Upper lobe of left lung (tissue), 4 donors: ENCODE results near the gene TTC22.

Experiments
- CTCF ChIP-seq, 6 experiments: fragments of 450-650 bp in 4 of 6; fragments of 200-600 bp in 2 of 6; sonication (generic) in 2 of 6; IDR thresholded peaks; one replicate each; pipeline ENCODE4 v1.5.1; 2016 to 2019; ENCODE audit warnings: antibody characterized with exemption in 6 of 6
- EP300 ChIP-seq, 4 donors: sonication (generic); formaldehyde crosslinking; IDR thresholded peaks; one replicate each; pipeline ENCODE4 v1.5.1; 2017; ENCODE audit warnings: antibody characterized with exemption in 4 of 4, control low read depth in 2 of 4
- POLR2AphosphoS5 ChIP-seq, 2 donors: sonication (generic); formaldehyde crosslinking; IDR thresholded peaks; one replicate each; pipeline ENCODE4 v1.5.1; 2017; ENCODE audit warnings: antibody characterized with exemption in 2 of 2

- TF ChIP-seq EP300 (IDR thresholded peaks at IDR 0.05) = no peak
- TF ChIP-seq CTCF (IDR thresholded peaks at IDR 0.05) = no peak
- no peak for TF ChIP-seq POLR2AphosphoS5 (IDR thresholded peaks at IDR 0.05)
These were observed 14.3 kb downstream of the TTC22 start for GRCh38 chr1:54786778-54787177.
